H1 (cell line): Measurements from ENCODE around the gene ASTN2.

Experiments used
- ATF2 ChIP-seq: IDR thresholded peaks from 2 replicates; pipeline ENCODE4 v1.6.1; 2012; ENCODE audit warnings: low read length, inconsistent platforms
- BRCA1 ChIP-seq: IDR thresholded peaks from 2 replicates; pipeline ENCODE4 v1.6.1; 2012; ENCODE audit warnings: low read depth, low read length, improper control_type of control experiment
- CREB1 ChIP-seq: IDR thresholded peaks from 2 replicates; pipeline ENCODE4 v1.6.1; 2012; ENCODE audit warnings: inconsistent platforms
- CTCF ChIP-seq, 3 experiments: IDR thresholded peaks; 1 replicate in 2 of 3; 2 replicates in 1 of 3; pipeline versions ENCODE4 v1.5.1 to v1.6.1; 2011; ENCODE audit warnings: low read length in 3 of 3, mild to moderate bottlenecking in 3 of 3, inconsistent platforms in 2 of 3, low read depth in 1 of 3, moderate library complexity in 1 of 3; ENCODE audit not compliant: insufficient read depth in 1 of 3; ENCODE audit errors: control extremely low read depth in 1 of 3
- EP300 ChIP-seq, 2 experiments: IDR thresholded peaks; 1 replicate in 1 of 2; 2 replicates in 1 of 2; pipeline ENCODE4 v1.6.1; 2011 to 2012; ENCODE audit warnings: low read depth in 2 of 2, low read length in 2 of 2, mild to moderate bottlenecking in 2 of 2, borderline replicate concordance in 1 of 2, inconsistent platforms in 1 of 2, moderate library complexity in 1 of 2
- EZH2 ChIP-seq: fragments of 200-600 bp; sonication (generic); IDR thresholded peaks from 2 replicates; pipeline ENCODE4 v1.7.1; 2012; ENCODE audit warnings: low read depth, mild to moderate bottlenecking, moderate library complexity, low read length, inconsistent platforms; ENCODE audit not compliant: severe bottlenecking
- GABPA ChIP-seq: IDR thresholded peaks from 2 replicates; pipeline ENCODE4 v1.6.1; 2011; ENCODE audit warnings: mild to moderate bottlenecking, low read length, moderate library complexity, borderline replicate concordance; ENCODE audit not compliant: insufficient read depth
- MAX ChIP-seq: IDR thresholded peaks from 2 replicates; pipeline ENCODE4 v1.6.1; 2012; ENCODE audit warnings: inconsistent platforms
- POLR2A ChIP-seq, 2 experiments: IDR thresholded peaks; 1 replicate in 1 of 2; 2 replicates in 1 of 2; pipeline ENCODE4 v1.6.1; 2011; ENCODE audit warnings: low read depth in 2 of 2, low read length in 2 of 2, mild to moderate bottlenecking in 2 of 2; ENCODE audit errors: control extremely low read depth in 1 of 2
- POLR2AphosphoS5 ChIP-seq: IDR thresholded peaks from 2 replicates; pipeline ENCODE4 v1.6.1; 2011; ENCODE audit warnings: low read depth, low read length
- RAD21 ChIP-seq, 2 experiments: IDR thresholded peaks in 1 of 2; conservative IDR thresholded peaks in 1 of 2; 2 replicates each; pipeline ENCODE4 v1.6.1; 2011; ENCODE audit warnings: low read depth in 2 of 2, low read length in 2 of 2, improper control_type of control experiment in 1 of 2, inconsistent platforms in 1 of 2, mild to moderate bottlenecking in 1 of 2, moderate library complexity in 1 of 2
- SIN3A ChIP-seq, 2 experiments: IDR thresholded peaks in 1 of 2; conservative IDR thresholded peaks in 1 of 2; 2 replicates each; pipeline ENCODE4 v1.6.1; 2011 to 2012; ENCODE audit warnings: low read length in 2 of 2, improper control_type of control experiment in 1 of 2, low read depth in 1 of 2, mild to moderate bottlenecking in 1 of 2
- SIRT6 ChIP-seq: IDR thresholded peaks from one replicate; pipeline ENCODE4 v1.7.1; 2012; ENCODE audit warnings: low read length, inconsistent platforms

GRCh38 chr9:116378873-116379272 lies 1036.0 kb downstream of the ASTN2 start:
- TF ChIP-seq MAX (no peak), CTCF (IDR thresholded peaks at IDR 0.05; ENCODE audit: control extremely low read depth in 1 of 3, insufficient read depth in 1 of 3, low read depth in 1 of 3, low read length in 3 of 3) (no peak), RAD21 (IDR thresholded peaks at IDR 0.05 in 1 of 2, conservative IDR thresholded peaks at IDR 0.05 in 1 of 2; ENCODE audit: low read depth in 2 of 2, low read length in 2 of 2) (no peak), SIRT6 (no peak), BRCA1 (no peak), SIN3A (conservative IDR thresholded peaks at IDR 0.05 in 1 of 2, IDR thresholded peaks at IDR 0.05 in 1 of 2; ENCODE audit: low read depth in 1 of 2, low read length in 2 of 2) (no peak), CREB1 (no peak), ATF2 (no peak), POLR2AphosphoS5 (no peak), POLR2A (IDR thresholded peaks at IDR 0.05; ENCODE audit: control extremely low read depth in 1 of 2, low read depth in 2 of 2, low read length in 2 of 2) (no peak), EZH2 (no peak), EP300 (IDR thresholded peaks at IDR 0.05; ENCODE audit: borderline replicate concordance in 1 of 2, low read depth in 2 of 2, low read length in 2 of 2) (no peak), GABPA (no peak)
